GM18870 (cell line): ENCODE data around the gene IKZF2.
A peak's percentile ranks its signal among the peaks of the same experiment; 100 is the strongest.

Source experiments
- ATAC-seq: cut with Tn5 transposase; IDR thresholded peaks from one replicate; pipeline ENCODE4 v1.9.1; 2021; ENCODE audit warnings: moderate library complexity; ENCODE audit not compliant: unreplicated experiment

The IKZF2 gene

DNA sequence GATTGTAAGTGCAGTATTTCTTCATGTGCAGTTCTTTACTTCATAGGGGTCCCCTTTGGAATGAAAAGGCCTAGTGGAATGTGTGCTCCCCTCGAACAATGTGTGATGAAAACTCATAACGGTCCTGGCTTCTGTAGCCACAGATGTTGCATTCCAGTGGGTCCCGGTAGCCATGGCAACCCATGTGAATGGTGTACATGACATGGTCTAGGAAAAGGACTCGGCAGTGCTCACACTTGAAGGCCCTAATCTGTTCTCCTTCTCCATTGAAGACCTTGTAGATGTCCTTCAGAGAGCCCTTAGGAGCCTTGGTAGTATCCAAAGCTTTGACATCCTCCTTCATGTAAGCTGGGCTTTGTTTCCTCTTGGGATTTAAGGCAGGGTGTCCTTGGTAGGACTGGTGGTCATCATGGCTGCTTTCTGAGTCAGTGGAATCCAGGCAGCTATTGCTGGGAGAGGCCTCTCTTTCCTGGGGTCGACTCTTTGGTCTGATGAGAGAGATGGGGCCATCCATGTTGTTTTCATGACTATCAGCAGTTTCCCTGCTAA lies 144.0 kb downstream of the IKZF2 start:
- ATAC-seq, result no peak

GRCh38 chr2:213004197-213004821 lies 147.1 kb downstream of the IKZF2 start:
- ATAC-seq, result no peak

DNA sequence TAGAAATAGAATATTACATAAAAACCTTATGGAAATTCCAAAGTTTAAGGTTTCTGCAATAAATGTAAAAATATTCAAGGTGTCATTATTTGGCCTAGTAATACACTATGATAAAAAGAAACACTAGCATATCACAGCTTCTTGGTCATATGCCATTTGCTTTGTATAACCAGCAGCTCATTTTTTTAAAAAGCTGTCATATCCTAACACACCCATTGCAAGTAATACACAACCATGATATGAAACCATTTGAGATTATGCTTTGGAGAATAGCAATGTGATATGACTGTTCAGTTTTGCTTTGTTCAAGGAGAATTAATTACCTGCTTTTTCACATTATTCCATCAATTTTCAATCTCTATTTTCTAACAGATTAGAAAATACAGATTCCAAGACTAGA lies 149.0 kb downstream of the IKZF2 start:
- peak; percentile 44 for ATAC-seq

DNA sequence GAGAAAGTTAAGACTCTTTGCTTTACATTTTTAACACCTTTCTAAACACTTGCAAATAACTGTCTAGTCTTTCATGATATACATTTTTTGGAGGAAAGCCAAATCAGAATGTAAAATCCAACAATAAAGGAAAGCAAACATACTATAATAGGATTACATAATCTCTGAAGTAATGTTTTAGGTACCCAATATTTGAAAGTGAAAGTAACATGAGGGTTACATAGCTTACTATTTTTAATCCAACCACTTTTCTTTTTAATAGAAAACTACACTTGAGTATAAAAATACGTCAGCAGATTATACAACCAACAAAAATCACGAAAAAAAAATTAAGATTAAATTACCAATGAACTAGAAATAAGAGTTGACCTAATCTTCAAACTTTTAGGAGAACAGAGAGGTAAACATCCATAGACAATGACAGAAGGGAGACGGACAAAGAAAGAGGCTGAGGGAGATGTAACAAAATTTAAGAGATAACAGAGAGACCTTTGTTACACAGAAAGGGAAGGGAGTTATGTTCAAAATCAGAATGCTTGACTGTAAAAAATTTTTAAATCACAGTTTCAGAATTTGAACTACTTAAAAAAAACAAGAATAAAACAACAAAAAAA lies 150.0 kb downstream of the IKZF2 start:
- ATAC-seq, result no peak

DNA sequence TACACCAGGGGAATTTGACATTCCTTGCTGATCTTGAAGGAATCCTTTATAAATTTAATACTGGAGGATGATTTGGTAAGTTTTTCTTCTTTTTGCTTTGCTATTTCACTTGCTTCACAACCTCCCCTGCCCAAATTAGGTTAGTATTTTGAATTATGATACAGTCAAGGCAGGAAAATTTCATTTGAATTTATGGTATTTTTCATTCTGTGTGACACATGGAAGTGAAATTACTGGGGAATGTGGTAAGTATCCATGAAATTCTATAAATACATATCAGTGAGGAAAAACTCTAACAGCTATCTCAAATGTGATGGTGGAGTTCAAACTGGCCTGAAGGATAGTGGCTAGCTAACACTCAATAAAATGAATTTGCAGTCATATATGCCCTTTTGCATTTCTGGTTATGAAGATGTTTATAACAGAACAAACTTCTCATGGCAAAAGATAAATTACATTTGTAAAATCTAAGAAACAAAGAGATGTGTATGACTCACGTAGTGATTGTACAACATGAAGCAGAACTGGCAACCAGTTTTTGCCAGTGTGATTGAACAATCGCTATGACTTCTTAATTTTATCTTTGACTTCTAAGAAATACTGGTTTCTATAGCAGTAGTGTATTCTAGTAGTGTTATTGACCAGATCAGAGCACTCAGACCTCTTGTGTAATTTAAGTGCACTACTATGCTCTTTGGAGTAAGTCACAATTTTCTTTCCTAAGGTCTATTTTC lies 152.6 kb downstream of the IKZF2 start:
- no peak for ATAC-seq

- ATAC-seq, result no peak
These were observed 153.8 kb downstream of the IKZF2 start for GRCh38 chr2:212997526-212998020.

GRCh38 chr2:212995920-212996319 lies 155.5 kb downstream of the IKZF2 start:
- ATAC-seq, result no peak

- no peak for ATAC-seq
These were observed 156.4 kb downstream of the IKZF2 start for GRCh38 chr2:212994976-212995375.

DNA sequence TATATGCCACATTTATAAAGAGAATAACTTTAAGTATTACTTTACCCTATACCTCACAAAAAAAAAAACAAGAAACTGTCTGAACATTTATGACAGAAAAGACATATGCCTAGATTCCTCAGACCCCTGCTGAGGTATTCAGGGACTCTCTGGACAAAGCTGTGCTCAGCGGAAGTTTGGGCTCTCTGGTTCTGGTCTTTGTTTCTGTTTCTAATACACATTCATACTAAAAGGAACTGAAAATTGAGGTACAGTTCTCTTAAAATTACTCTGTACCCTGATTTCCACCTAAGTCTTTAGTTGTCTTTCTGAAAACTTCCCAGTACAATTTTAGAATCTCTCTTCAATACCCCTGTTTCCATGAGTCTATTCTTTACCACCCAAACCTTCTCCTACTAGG lies 160.3 kb downstream of the IKZF2 start:
- ATAC-seq, result no peak

GRCh38 chr2:212990697-212991096 lies 160.7 kb downstream of the IKZF2 start:
- ATAC-seq, result no peak

DNA sequence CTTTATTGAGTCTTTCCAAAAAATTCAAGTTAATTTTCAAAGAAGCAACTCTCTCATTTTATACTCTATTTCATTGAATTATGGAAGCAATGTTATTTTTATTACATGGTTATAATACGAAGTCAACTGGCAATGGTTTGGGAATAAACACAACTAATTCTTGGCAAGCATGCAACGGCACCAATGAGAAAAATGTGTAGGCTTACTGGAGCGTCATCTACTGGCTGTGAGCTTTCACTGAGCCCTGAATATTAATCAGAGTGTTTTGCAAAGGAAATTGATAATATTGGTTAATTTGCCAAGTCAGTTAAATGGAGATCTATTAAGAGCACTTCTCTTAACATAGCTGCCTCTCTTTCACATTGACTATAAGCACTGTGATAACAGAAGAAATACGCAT lies 163.9 kb downstream of the IKZF2 start:
- no peak for ATAC-seq

DNA sequence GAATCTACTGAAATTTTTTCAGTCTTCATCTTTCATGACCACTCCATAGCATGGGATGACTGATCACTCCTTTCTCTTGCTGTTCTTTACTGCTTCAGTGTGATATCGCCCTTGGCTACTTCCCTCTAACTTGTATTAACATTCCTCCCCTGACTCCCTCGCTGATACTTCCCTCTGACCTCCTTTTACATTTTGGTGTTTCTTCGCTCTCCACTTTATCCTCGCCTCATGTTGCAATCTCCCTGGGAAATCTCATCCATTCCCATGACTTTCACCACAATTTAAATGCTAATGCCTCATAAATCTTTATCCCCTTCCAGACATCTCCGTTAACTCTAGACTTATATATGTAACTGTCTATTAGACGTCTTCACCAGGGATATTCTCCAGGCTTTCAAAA lies 167.3 kb downstream of the IKZF2 start:
- ATAC-seq, result no peak

DNA sequence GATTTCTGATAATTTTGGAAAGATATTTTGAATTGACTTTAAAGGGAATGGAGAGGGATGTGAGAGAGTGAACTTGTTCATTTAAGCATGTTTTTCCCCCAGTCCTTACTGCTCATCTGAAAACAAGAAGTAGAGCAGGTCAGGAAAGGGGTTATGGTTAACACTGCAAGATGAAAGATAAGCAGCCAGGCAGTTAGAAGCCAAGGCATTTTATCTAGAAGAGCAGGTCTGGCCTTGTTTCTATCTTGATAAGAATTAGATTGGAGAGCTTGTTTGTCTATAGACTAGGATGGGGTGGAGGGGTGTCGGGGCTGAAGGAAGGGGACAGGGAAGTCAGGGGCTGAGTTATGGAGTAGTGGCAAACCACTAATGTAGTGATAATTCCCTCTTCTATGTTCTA lies 171.6 kb downstream of the IKZF2 start:
- ATAC-seq, result no peak

DNA sequence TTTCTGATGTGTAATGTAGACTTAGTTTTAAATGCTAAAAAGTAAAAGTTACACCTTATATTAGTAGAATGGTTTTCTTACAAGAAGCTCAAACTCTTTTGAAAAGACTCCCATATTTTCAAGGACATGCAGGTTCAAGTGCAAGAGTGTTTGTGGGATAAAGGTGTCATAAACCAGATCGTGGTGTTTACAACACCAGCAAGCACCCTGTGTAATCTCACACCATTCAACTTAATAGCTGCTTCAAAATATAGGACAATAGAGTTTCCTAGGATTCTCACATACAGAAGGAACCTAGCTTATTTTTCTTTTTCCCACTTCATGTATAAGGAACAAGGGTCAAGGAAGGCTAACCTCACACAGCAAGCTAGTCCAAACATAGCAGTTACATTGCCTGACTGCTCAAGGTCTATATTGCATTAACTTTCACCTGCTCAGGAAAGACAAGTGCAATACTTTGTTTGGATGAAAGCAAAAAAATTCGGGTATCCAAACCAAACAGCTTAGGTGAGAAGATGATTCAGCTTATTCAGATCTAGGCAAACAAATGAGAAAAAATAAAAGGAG lies 172.3 kb downstream of the IKZF2 start:
- ATAC-seq, result no peak

- no peak for ATAC-seq
These were observed 174.3 kb downstream of the IKZF2 start for GRCh38 chr2:212977152-212977551.

DNA sequence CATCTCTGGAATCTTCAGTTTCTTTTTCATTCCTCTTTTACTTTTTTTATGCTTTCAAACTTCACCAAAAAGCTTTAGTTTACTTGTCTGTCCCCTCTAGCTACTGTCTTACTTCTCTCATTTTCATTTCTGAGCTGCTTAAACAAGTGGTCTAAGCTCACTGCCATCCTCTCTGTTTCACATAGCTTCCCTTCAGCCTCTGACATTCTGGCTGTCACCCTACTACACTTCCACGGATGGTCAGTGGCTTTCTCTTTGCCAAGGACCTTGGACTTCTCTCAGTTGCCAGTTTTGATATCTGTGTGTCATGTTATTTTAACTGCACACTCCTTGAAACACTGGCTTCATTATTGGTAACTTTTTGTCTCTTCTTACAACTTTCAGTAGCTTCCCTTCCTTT lies 176.1 kb downstream of the IKZF2 start:
- ATAC-seq, result no peak

DNA sequence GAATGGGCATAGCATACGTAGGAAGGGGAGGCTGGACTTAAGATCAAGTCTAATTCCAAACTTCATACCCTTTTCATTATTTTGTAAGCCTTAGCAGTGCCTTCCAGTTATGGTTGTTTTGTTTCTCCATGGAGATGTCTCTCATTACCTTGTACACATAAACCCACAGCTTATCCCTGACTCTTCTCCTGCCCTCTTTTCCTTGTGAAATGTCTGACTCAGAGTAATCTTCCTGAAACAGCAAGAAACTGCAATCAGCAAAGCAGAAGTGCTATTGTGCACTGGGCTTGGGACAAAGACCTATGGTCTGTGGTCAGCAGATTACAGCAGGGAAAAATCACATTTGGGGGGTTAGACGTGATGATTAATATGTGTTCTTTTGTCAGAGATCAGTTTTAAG lies 176.7 kb downstream of the IKZF2 start:
- ATAC-seq, result no peak

- ATAC-seq, result no peak
These were observed 178.1 kb downstream of the IKZF2 start for GRCh38 chr2:212973347-212973746.

DNA sequence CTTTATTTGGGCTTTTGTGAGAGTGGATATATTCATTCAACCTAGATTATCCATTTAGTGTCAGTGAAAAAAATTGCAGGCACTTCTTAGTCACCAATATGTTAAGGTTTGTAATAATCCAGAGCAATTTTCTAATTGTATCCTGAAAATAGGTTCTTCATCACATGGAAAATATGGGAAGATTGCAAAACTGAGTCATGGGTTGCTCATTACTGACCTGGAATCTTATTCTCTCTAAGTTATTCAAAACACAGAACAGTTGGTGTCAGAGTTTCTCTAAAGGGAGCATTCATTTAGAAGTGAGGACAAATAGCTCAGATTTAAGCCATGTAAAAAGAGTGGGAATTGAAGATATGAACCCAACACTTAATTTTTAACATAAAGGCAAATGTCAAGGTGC lies 181.3 kb downstream of the IKZF2 start:
- ATAC-seq, result no peak

GRCh38 chr2:212968284-212969081 lies 182.9 kb downstream of the IKZF2 start:
- ATAC-seq, result peak; percentile 76

DNA sequence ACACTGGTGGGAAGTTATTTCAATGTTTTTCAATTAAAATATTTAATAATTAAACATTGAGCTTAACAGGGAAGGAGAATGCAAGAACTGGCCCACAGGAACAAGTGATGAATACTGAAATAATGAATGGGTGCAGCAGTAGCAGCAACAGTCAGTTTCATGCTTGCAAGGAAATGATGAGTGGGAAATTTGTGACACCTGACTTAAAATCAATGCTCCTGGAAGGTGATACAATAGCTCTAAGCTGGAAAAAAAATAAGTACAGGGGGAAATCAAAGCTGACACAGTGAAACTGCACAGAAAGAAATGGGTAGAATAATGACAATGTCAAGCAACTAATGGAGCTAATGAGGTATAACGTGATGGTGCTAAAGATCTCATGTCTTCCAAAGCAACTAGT lies 184.5 kb downstream of the IKZF2 start:
- no peak for ATAC-seq
